K562 (cell line): ENCODE data around the gene CHST10. TPM values are rescaled to one million over a fixed set of nuclear protein-coding genes. Genes with fewer than 3 reads are reported as not detected.
A peak's percentile ranks its signal among the peaks of the same experiment; 100 is the strongest.

ENCODE experiments used
- ATAC-seq: fragments of 200-7000 bp; cut with Tn5 transposase; 3 replicates; pipeline ENCODE4 v1.9.1; 2020; ENCODE audit warnings: moderate library complexity
- BruUV-seq: library from RNA; stranded (reverse); fragments of 400-500 nt; replicated peaks from 2 replicates; lab custom pipeline; 2021; lab: Mats Ljungman, UMichigan
- CTCF ChIA-PET: fragments of 300-600 bp; formaldehyde crosslinking; extraction: SDS; loops from one replicate; lab custom pipeline; 2021; ENCODE audit warnings: low intra/inter-chr PET ratio; lab: Yijun Ruan, JAX
- POLR2A ChIA-PET: fragments of 300-600, 350-650 bp; sonication (Branson Sonifier 250); formaldehyde crosslinking; extraction: SDS; loops from one replicate; lab custom pipeline; 2021; ENCODE audit warnings: antibody characterized with exemption, inconsistent platforms; lab: Yijun Ruan, JAX
- DNase-seq, 4 experiments: peaks; one replicate each; pipeline versions ENCODE4 v3.0.0 to v3.0.0-alpha.2; 2011 to 2018; ENCODE audit warnings: low spot score in 3 of 4, mixed read lengths in 3 of 4; ENCODE audit errors: extremely low read depth in 1 of 4
- FAIRE-seq: peaks from 2 replicates; lab custom pipeline; 2011; peaks lifted over from hg19 to GRCh38; lab: Jason Lieb, UNC
- H2AFZ ChIP-seq: 2 replicates; pipeline ENCODE4 v1.6.0; 2011; ENCODE audit warnings: low read depth, low read length, control low read depth, inconsistent platforms
- H3K27ac ChIP-seq: fragments of 200-600 bp; 3 replicates; pipeline ENCODE4 v1.8.0; 2011; ENCODE audit warnings: low read depth, mild to moderate bottlenecking, control low read depth, inconsistent platforms, low read length, moderate library complexity, mixed read lengths; ENCODE audit errors: extremely low read depth
- H3K27me3 ChIP-seq, 2 experiments: fragments of 300-600 bp in 1 of 2; 2 replicates in 1 of 2; 3 replicates in 1 of 2; pipeline versions ENCODE4 v1.6.0 to v1.8.0; 2011; ENCODE audit warnings: inconsistent platforms in 2 of 2, low read length in 2 of 2, mild to moderate bottlenecking in 1 of 2, mixed read lengths in 1 of 2, moderate library complexity in 1 of 2; ENCODE audit not compliant: control insufficient read depth in 2 of 2, insufficient read depth in 2 of 2
- H3K36me3 ChIP-seq: fragments of 300-600 bp; 3 replicates; pipeline ENCODE4 v1.8.0; 2011; ENCODE audit warnings: mild to moderate bottlenecking, low read length, inconsistent platforms; ENCODE audit not compliant: control insufficient read depth, insufficient read depth
- H3K4me1 ChIP-seq, 2 experiments: fragments of 200-600 bp in 1 of 2; replicated peaks in 1 of 2; 2 replicates in 1 of 2; 3 replicates in 1 of 2; pipeline versions ENCODE4 v1.5.1 to v1.8.0; 2011; ENCODE audit warnings: inconsistent platforms in 2 of 2, low read length in 2 of 2, mild to moderate bottlenecking in 1 of 2, mixed read lengths in 1 of 2, moderate library complexity in 1 of 2; ENCODE audit not compliant: control insufficient read depth in 2 of 2, insufficient read depth in 2 of 2
- H3K4me2 ChIP-seq: 2 replicates; pipeline ENCODE4 v1.6.1; 2011; ENCODE audit warnings: low read length, control low read depth, inconsistent platforms, mixed read lengths; ENCODE audit not compliant: insufficient read depth
- H3K4me3 ChIP-seq: fragments of 200-600 bp; sonication (generic), shearing (Covaris generic); 2 replicates; pipeline ENCODE4 v1.5.1; 2016; ENCODE audit warnings: control low read depth, inconsistent platforms
- H3K79me2 ChIP-seq: fragments of 200-600 bp; 3 replicates; pipeline ENCODE4 v1.8.0; 2011; ENCODE audit warnings: low read length, inconsistent platforms; ENCODE audit not compliant: control insufficient read depth, insufficient read depth
- H3K9ac ChIP-seq, 2 experiments: 2 replicates each; pipeline versions ENCODE4 v1.6.0 to v1.6.1; 2011; ENCODE audit warnings: low read depth in 2 of 2, low read length in 2 of 2, control low read depth in 1 of 2, inconsistent platforms in 1 of 2, mild to moderate bottlenecking in 1 of 2, mixed read lengths in 1 of 2; ENCODE audit not compliant: insufficient read depth in 1 of 2
- H3K9me1 ChIP-seq: one replicate; pipeline ENCODE4 v1.6.0; 2011; ENCODE audit warnings: inconsistent platforms, mild to moderate bottlenecking, low read length, moderate library complexity; ENCODE audit not compliant: control insufficient read depth, insufficient read depth
- H3K9me3 ChIP-seq: replicated peaks from 2 replicates; pipeline ENCODE4 v1.5.1; 2011; ENCODE audit warnings: low read depth, low read length, inconsistent platforms; ENCODE audit not compliant: control insufficient read depth, insufficient read depth
- H4K20me1 ChIP-seq: replicated peaks from 2 replicates; pipeline ENCODE4 v1.6.1; 2011; ENCODE audit warnings: low read length, inconsistent platforms, mixed read lengths; ENCODE audit not compliant: control insufficient read depth, insufficient read depth
- ADNP ChIP-seq: fragments of 200-800 bp; sonication (Bioruptor generic); IDR thresholded peaks from 2 replicates; pipeline ENCODE4 v1.6.1; 2016; ENCODE audit warnings: missing genetic modification characterization, missing compliant biosample characterization
- ATF6 ChIP-seq: sonication (generic); formaldehyde crosslinking; IDR thresholded peaks from 2 replicates; pipeline ENCODE4 v1.4.0; 2020; ENCODE audit warnings: mild to moderate bottlenecking, missing genetic modification reagents
- FOXA3 ChIP-seq, 2 experiments: fragments of 450-650 bp in 1 of 2; sonication (generic) in 1 of 2; formaldehyde crosslinking; IDR thresholded peaks in 1 of 2; conservative IDR thresholded peaks in 1 of 2; 2 replicates each; pipeline versions ENCODE4 v1.4.0 to v1.8.0; 2020 to 2022; ENCODE audit warnings: mild to moderate bottlenecking in 2 of 2, missing genetic modification reagents in 1 of 2
- GABPB2 ChIP-seq: fragments of 250-450 bp; sonication (Bioruptor Pico); conservative IDR thresholded peaks from 2 replicates; pipeline ENCODE4 v1.5.1; 2021; ENCODE audit warnings: mild to moderate bottlenecking
- THAP12 ChIP-seq: fragments of 250-450 bp; sonication (Bioruptor Pico); IDR thresholded peaks from 2 replicates; pipeline ENCODE4 v1.9.0; 2021; ENCODE audit warnings: mild to moderate bottlenecking, inconsistent platforms
- ZBTB12 ChIP-seq: fragments of 250-450 bp; sonication (Bioruptor Pico); IDR thresholded peaks from 2 replicates; pipeline ENCODE4 v1.4.0; 2020
- ZNF224 ChIP-seq: sonication (generic); formaldehyde crosslinking; IDR thresholded peaks from 2 replicates; pipeline ENCODE4 v1.8.0; 2022; ENCODE audit warnings: mild to moderate bottlenecking, missing genetic modification reagents
- ZNF57 ChIP-seq: fragments of 450-650 bp; formaldehyde crosslinking; IDR thresholded peaks from 2 replicates; pipeline ENCODE4 v1.4.0; 2020; ENCODE audit warnings: mild to moderate bottlenecking, moderate library complexity
- WGBS: fragments of 100-300 bp; shearing (Covaris generic); methylation state at CpG from one replicate; pipeline ENCODE4 v1.1.6; 2016; ENCODE audit warnings: low coverage, mixed read lengths; ENCODE audit not compliant: insufficient coverage; ENCODE audit errors: missing lambda C conversion rate; 5-methylcytosine and 5-hydroxymethylcytosine counted together
- in situ Hi-C: fragments of 300-500 bp; cut with MboI; formaldehyde crosslinking; loops from 4 replicates; pipeline ENCODE4 v1.15.0; 2018; ENCODE audit warnings: inconsistent platforms, mixed read lengths
- intact Hi-C: fragments of 100-400 bp; cut with micrococcal nuclease; formaldehyde crosslinking; loops from 2 replicates; pipeline ENCODE4 v1.14.2; 2022
- polyA plus RNA-seq, 8 experiments: library from polyadenylated mRNA; depleted of rRNA in 4 of 8; stranded (reverse) in 5 of 8; unstranded in 3 of 8; fragments of >200 nt; fragmentation: Nextera tagmentation in 2 of 8; fragmentation: Illumina TruSeq in 1 of 8; extraction: Ambion mirVana in 2 of 8; extraction: Trizol in 1 of 8; gene quantifications; 2 replicates each; pipeline versions ENCODE4 v1.2.1 to v1.2.3, GENCODE V29; 2011 to 2014; ENCODE audit warnings: inconsistent platforms in 1 of 8, missing spikeins in 1 of 8
- total RNA-seq, 7 experiments: library from RNA; depleted of rRNA in 6 of 7; stranded (reverse); fragments of >200 nt in 6 of 7; fragmentation: Illumina TruSeq in 2 of 7; extraction: Trizol in 2 of 7; gene quantifications; 2 replicates each; pipeline versions ENCODE4 v1.2.1 to v1.2.3, GENCODE V29; 2011 to 2021; ENCODE audit warnings: low replicate concordance in 1 of 7
- TF ChIP-seq, protein P1 (sequence below): sonication (generic); formaldehyde crosslinking; IDR thresholded peaks from 2 replicates; pipeline ENCODE4 v1.8.0; 2022; ENCODE audit warnings: missing genetic modification reagents, mild to moderate bottlenecking, borderline replicate concordance
- TF ChIP-seq, protein P2 (sequence below): fragments of 150-350 bp; IDR thresholded peaks from 2 replicates; pipeline ENCODE4 v1.6.1; 2014; ENCODE audit warnings: low read depth, mild to moderate bottlenecking, low read length, borderline replicate concordance

The CHST10 gene
- total and polyA plus RNA-seq, 9 of the 15 experiments (the other 6 are each of a cell fraction or from before 2014, with no cell fraction given) = 1.3 to 30.9 (median 19.3) TPM

GRCh38 chr2:100394111-100394641 lies 23.3 kb downstream of the CHST10 start:
- no TSS peak for BruUV-seq
- Histone ChIP-seq H3K9me3 (no peaks in the 10 kb centered on the region), H3K9me1 (no peaks in the 10 kb centered on the region), H3K79me2 (no peaks in the 10 kb centered on the region), H3K4me1 (peaks cover 0 to 2% of the 10 kb centered on the region in 2 experiments; a peak in 1 of 5 replicates), H3K27ac (no peak overlapping the region), H3K36me3 (peaks cover 42% of the 10 kb centered on the region; the same call in 1 of the 3 replicates), H3K4me2 (no peak overlapping the region), H3K4me3 (no peak overlapping the region), H3K27me3 (no peaks in the 10 kb centered on the region), H2AFZ (no peak overlapping the region), H3K9ac (peak overlapping the region in 1 of 2 experiments; percentile 35; a peak in 1 of 4 replicates), H4K20me1 (no peaks in the 10 kb centered on the region; the same call in 1 of the 2 replicates)
- no peak for DNase-seq
- no peak for FAIRE-seq
- 81% methylated on average over 10 of the region's 12 CpGs for WGBS
- intact Hi-C loops = no loop called here
- POLR2A ChIA-PET = interaction anchor here (1.2 kb wide), 1 partner anchor 14 kb away, joined by 4 read pairs; no protein-coding TSS in a partner anchor
- TF ChIP-seq ADNP (tag) (no peak), FOXA3 (CRISPR knock-in tag; conservative IDR thresholded peaks at IDR 0.05 in 1 of 2, IDR thresholded peaks at IDR 0.05 in 1 of 2) (no peak), ATF6 (CRISPR knock-in tag) (no peak), ZBTB12 (CRISPR knock-in tag) (no peak), GABPB2 (no peak), ZNF57 (no peak), ZNF224 (no peak), THAP12 (no peak)
- TF ChIP-seq, protein P1, sequence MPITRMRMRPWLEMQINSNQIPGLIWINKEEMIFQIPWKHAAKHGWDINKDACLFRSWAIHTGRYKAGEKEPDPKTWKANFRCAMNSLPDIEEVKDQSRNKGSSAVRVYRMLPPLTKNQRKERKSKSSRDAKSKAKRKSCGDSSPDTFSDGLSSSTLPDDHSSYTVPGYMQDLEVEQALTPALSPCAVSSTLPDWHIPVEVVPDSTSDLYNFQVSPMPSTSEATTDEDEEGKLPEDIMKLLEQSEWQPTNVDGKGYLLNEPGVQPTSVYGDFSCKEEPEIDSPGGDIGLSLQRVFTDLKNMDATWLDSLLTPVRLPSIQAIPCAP (CRISPR knock-in tag) = no peak
- TF ChIP-seq, protein P2, sequence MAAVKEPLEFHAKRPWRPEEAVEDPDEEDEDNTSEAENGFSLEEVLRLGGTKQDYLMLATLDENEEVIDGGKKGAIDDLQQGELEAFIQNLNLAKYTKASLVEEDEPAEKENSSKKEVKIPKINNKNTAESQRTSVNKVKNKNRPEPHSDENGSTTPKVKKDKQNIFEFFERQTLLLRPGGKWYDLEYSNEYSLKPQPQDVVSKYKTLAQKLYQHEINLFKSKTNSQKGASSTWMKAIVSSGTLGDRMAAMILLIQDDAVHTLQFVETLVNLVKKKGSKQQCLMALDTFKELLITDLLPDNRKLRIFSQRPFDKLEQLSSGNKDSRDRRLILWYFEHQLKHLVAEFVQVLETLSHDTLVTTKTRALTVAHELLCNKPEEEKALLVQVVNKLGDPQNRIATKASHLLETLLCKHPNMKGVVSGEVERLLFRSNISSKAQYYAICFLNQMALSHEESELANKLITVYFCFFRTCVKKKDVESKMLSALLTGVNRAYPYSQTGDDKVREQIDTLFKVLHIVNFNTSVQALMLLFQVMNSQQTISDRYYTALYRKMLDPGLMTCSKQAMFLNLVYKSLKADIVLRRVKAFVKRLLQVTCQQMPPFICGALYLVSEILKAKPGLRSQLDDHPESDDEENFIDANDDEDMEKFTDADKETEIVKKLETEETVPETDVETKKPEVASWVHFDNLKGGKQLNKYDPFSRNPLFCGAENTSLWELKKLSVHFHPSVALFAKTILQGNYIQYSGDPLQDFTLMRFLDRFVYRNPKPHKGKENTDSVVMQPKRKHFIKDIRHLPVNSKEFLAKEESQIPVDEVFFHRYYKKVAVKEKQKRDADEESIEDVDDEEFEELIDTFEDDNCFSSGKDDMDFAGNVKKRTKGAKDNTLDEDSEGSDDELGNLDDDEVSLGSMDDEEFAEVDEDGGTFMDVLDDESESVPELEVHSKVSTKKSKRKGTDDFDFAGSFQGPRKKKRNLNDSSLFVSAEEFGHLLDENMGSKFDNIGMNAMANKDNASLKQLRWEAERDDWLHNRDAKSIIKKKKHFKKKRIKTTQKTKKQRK = no peak
- CTCF ChIA-PET = no interaction called here
- in situ Hi-C loops = loop anchor here (25.0 kb wide), 1 partner anchor 832 kb away; no protein-coding TSS in a partner anchor
- ATAC-seq = no peak
